ENCODE measurements around the gene FEZF1. TPM values are rescaled to one million over a fixed set of nuclear protein-coding genes. Genes with fewer than 3 reads are reported as not detected.

The FEZF1 gene
- not detected for polyA plus RNA-seq (2012; ENCODE audit: insufficient read length, low read depth)

DNA sequence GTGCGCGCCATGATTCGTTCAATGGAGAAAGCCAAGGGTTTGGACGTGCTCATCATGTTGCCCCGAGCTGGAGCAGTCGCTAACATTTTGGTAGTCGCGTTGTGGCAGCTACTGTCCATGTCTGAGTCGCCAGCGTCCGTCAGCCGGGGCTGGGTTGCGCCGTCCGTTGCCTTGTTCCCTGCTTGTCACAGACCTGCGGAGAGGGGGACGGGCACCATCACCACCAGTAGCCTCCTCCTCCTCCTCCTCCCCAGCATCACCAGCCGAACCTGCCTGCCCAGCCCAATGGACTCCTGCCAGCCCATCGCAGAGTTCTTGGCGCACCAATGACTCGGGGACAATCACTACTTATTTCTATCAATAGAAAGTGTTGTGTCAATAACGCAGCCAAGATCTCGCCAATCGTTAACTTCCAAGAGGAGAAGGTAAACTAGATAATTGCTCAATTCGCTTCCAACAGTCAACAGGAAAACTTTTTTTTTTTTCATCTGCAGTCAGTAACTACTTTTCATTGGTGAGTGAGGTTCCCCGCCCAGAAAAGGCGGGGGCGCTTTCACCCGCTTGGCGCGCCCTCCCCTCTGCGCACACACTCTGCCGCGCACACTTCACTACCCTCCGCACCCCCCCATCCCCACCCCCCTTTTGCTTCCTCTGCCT, at the start of gene FEZF1:
TSS of gene FEZF1 (minus strand) at position 432 of the 657 bp plus-strand sequence. CDS start at position 119, 313 bp downstream.
- TF ChIP-seq TAF1 (IDR thresholded peaks at IDR 0.05; ENCODE audit: borderline replicate concordance, insufficient read depth, low read length) (no peak), FOXP2 (optimal IDR thresholded peaks at IDR 0.05; ENCODE audit: borderline replicate concordance, extremely low read depth, extremely low read length, insufficient read depth) (no peak), POLR2AphosphoS5 (IDR thresholded peaks at IDR 0.05; ENCODE audit: low read depth, low read length) (no peak), SIN3A (IDR thresholded peaks at IDR 0.05; ENCODE audit: borderline replicate concordance, insufficient read depth, low read length) (no peak)
- TF ChIP-seq, protein P1, sequence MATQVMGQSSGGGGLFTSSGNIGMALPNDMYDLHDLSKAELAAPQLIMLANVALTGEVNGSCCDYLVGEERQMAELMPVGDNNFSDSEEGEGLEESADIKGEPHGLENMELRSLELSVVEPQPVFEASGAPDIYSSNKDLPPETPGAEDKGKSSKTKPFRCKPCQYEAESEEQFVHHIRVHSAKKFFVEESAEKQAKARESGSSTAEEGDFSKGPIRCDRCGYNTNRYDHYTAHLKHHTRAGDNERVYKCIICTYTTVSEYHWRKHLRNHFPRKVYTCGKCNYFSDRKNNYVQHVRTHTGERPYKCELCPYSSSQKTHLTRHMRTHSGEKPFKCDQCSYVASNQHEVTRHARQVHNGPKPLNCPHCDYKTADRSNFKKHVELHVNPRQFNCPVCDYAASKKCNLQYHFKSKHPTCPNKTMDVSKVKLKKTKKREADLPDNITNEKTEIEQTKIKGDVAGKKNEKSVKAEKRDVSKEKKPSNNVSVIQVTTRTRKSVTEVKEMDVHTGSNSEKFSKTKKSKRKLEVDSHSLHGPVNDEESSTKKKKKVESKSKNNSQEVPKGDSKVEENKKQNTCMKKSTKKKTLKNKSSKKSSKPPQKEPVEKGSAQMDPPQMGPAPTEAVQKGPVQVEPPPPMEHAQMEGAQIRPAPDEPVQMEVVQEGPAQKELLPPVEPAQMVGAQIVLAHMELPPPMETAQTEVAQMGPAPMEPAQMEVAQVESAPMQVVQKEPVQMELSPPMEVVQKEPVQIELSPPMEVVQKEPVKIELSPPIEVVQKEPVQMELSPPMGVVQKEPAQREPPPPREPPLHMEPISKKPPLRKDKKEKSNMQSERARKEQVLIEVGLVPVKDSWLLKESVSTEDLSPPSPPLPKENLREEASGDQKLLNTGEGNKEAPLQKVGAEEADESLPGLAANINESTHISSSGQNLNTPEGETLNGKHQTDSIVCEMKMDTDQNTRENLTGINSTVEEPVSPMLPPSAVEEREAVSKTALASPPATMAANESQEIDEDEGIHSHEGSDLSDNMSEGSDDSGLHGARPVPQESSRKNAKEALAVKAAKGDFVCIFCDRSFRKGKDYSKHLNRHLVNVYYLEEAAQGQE (IDR thresholded peaks at IDR 0.05; ENCODE audit: insufficient read depth in 1 of 2, low read depth in 2 of 2, low read length in 2 of 2) = no peak

- TF ChIP-seq POLR2AphosphoS5 (IDR thresholded peaks at IDR 0.05; ENCODE audit: low read depth, low read length) (no peak), TAF1 (IDR thresholded peaks at IDR 0.05; ENCODE audit: borderline replicate concordance, insufficient read depth, low read length) (no peak), FOXP2 (optimal IDR thresholded peaks at IDR 0.05; ENCODE audit: borderline replicate concordance, extremely low read depth, extremely low read length, insufficient read depth) (no peak), SIN3A (IDR thresholded peaks at IDR 0.05; ENCODE audit: borderline replicate concordance, insufficient read depth, low read length) (no peak)
Measured at GRCh38 chr7:122352454-122352853, 47.9 kb upstream of the FEZF1 start.

GRCh38 chr7:122350701-122351100, 46.2 kb upstream of the FEZF1 start:
- TF ChIP-seq TAF1 (IDR thresholded peaks at IDR 0.05; ENCODE audit: borderline replicate concordance, insufficient read depth, low read length) = no peak
- no peak for TF ChIP-seq SIN3A (IDR thresholded peaks at IDR 0.05; ENCODE audit: borderline replicate concordance, insufficient read depth, low read length)
- TF ChIP-seq POLR2AphosphoS5 (IDR thresholded peaks at IDR 0.05; ENCODE audit: low read depth, low read length) = no peak
- TF ChIP-seq, protein P1 (IDR thresholded peaks at IDR 0.05; ENCODE audit: insufficient read depth in 1 of 2, low read depth in 2 of 2, low read length in 2 of 2) = no peak
- TF ChIP-seq FOXP2 (optimal IDR thresholded peaks at IDR 0.05; ENCODE audit: borderline replicate concordance, extremely low read depth, extremely low read length, insufficient read depth) = no peak

DNA sequence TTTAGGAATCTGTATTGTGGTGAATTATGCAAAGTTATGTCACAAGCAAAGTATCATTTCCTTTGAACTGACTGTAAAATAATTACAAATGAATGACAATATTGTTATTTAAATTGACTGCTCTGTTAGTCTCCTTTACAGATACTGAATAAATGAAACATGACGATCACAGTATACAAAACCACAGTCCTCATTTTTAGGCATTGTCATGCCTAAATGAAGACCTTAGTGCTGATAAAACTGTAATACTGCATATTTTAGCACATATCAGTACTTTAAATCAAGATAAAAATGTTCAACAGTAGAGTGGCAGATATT, 39.7 kb upstream of the FEZF1 start:
- TF ChIP-seq TAF1 (IDR thresholded peaks at IDR 0.05; ENCODE audit: borderline replicate concordance, insufficient read depth, low read length) (no peak), POLR2AphosphoS5 (IDR thresholded peaks at IDR 0.05; ENCODE audit: low read depth, low read length) (no peak), SIN3A (IDR thresholded peaks at IDR 0.05; ENCODE audit: borderline replicate concordance, insufficient read depth, low read length) (no peak), FOXP2 (optimal IDR thresholded peaks at IDR 0.05; ENCODE audit: borderline replicate concordance, extremely low read depth, extremely low read length, insufficient read depth) (no peak)
- TF ChIP-seq, protein P1 (IDR thresholded peaks at IDR 0.05; ENCODE audit: insufficient read depth in 1 of 2, low read depth in 2 of 2, low read length in 2 of 2) = no peak

GRCh38 chr7:122343601-122344302, 39.2 kb upstream of the FEZF1 start:
- TF ChIP-seq FOXP2 (optimal IDR thresholded peaks at IDR 0.05; ENCODE audit: borderline replicate concordance, extremely low read depth, extremely low read length, insufficient read depth) = no peak
- no peak for TF ChIP-seq POLR2AphosphoS5 (IDR thresholded peaks at IDR 0.05; ENCODE audit: low read depth, low read length)

DNA sequence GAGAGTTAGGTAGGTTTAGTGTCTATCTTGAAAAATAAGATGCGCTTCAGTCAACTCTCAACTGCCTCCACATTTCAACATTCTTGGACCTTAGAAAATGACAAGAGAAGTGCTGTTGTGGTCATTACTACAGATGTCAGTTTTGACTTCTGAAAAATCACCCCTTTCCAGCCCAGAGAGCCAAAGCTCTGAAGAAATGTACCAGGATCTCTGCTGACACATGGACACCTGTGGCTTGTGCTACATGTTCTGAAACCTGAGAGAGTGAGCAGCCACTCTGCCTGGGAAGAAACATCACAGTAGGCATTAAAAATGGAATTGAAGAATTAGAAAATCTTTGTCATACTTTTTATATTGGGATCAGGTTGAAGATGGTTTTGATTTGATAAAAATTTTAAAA, 35.9 kb upstream of the FEZF1 start:
- TF ChIP-seq, protein P1 (IDR thresholded peaks at IDR 0.05; ENCODE audit: insufficient read depth in 1 of 2, low read depth in 2 of 2, low read length in 2 of 2) = no peak
- TF ChIP-seq SIN3A (IDR thresholded peaks at IDR 0.05; ENCODE audit: borderline replicate concordance, insufficient read depth, low read length) (no peak), POLR2AphosphoS5 (IDR thresholded peaks at IDR 0.05; ENCODE audit: low read depth, low read length) (no peak), TAF1 (IDR thresholded peaks at IDR 0.05; ENCODE audit: borderline replicate concordance, insufficient read depth, low read length) (no peak), FOXP2 (optimal IDR thresholded peaks at IDR 0.05; ENCODE audit: borderline replicate concordance, extremely low read depth, extremely low read length, insufficient read depth) (no peak)

Data from PFSK-1 (cell line).